Chondrocyte (in vitro differentiated cells): Measurements from ENCODE around the gene MKKS. TPM values are rescaled to one million over a fixed set of nuclear protein-coding genes. Genes with fewer than 3 reads are reported as not detected.

Experiments
- DNase-seq: peaks from one replicate; pipeline ENCODE4 v3.0.0; 2021; ENCODE audit warnings: mixed read lengths, low spot score
- H3K27ac Mint-ChIP-seq: one replicate; pipeline ENCODE4 v1.8.0; 2021; ENCODE audit warnings: mild to moderate bottlenecking, moderate library complexity, mixed read lengths; ENCODE audit not compliant: unreplicated experiment
- H3K27me3 Mint-ChIP-seq: 2 replicates; pipeline ENCODE4 v1.8.0; 2021; ENCODE audit warnings: low read depth, mixed read lengths
- H3K36me3 Mint-ChIP-seq: 2 replicates; pipeline ENCODE4 v1.8.0; 2021; ENCODE audit warnings: low read depth, mixed read lengths
- H3K4me1 Mint-ChIP-seq: 2 replicates; pipeline ENCODE4 v1.8.0; 2021; ENCODE audit warnings: low read depth, mild to moderate bottlenecking, mixed read lengths
- H3K4me3 Mint-ChIP-seq: one replicate; pipeline ENCODE4 v1.8.0; 2021; ENCODE audit warnings: mild to moderate bottlenecking, moderate library complexity, mixed read lengths; ENCODE audit not compliant: unreplicated experiment
- H3K9me3 Mint-ChIP-seq: 2 replicates; pipeline ENCODE4 v1.8.0; 2021; ENCODE audit warnings: low read depth, mixed read lengths
- total RNA-seq: library from RNA; stranded (reverse); gene quantifications from 3 replicates; pipeline ENCODE4 v1.2.1, GENCODE V29; 2021
- TF ChIP-seq, protein P1 (sequence below): fragments of 200-600 bp; sonication (generic); IDR thresholded peaks from 2 replicates; pipeline ENCODE4 v1.5.0; 2021; ENCODE audit warnings: antibody characterized with exemption, mild to moderate bottlenecking, moderate library complexity

Gene MKKS
- total RNA-seq, 1 donor from 2014 or later = 12.6 TPM

DNA sequence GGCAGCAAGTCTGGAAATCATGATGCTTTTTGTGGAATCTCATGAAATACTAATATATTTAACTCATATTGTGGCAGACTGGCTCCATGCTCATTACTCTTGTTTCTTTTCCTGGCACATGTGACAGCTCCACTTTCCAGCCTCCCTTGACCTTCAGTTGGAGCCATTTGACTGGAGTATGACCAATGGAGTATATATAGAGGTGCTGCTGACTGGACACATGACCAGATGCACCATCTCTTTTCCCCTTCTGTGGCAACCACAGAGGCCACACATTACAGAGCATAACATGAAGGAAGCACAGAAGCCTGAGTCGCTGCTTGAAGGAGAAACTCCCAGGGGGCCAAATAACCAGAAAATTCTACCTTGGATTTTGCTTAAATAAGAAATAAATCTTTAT, 77.4 kb downstream of the MKKS start:
- TF ChIP-seq, protein P1, sequence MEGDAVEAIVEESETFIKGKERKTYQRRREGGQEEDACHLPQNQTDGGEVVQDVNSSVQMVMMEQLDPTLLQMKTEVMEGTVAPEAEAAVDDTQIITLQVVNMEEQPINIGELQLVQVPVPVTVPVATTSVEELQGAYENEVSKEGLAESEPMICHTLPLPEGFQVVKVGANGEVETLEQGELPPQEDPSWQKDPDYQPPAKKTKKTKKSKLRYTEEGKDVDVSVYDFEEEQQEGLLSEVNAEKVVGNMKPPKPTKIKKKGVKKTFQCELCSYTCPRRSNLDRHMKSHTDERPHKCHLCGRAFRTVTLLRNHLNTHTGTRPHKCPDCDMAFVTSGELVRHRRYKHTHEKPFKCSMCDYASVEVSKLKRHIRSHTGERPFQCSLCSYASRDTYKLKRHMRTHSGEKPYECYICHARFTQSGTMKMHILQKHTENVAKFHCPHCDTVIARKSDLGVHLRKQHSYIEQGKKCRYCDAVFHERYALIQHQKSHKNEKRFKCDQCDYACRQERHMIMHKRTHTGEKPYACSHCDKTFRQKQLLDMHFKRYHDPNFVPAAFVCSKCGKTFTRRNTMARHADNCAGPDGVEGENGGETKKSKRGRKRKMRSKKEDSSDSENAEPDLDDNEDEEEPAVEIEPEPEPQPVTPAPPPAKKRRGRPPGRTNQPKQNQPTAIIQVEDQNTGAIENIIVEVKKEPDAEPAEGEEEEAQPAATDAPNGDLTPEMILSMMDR = no peak
- Mint-ChIP-seq H3K9me3 (no peaks in the 10 kb centered on the region), H3K36me3 (no peaks in the 10 kb centered on the region), H3K4me3 (no peak overlapping the region), H3K27ac (no peak overlapping the region), H3K4me1 (peaks cover 23% of the 10 kb centered on the region), H3K27me3 (no peaks in the 10 kb centered on the region)
- DNase-seq = no peak

DNA sequence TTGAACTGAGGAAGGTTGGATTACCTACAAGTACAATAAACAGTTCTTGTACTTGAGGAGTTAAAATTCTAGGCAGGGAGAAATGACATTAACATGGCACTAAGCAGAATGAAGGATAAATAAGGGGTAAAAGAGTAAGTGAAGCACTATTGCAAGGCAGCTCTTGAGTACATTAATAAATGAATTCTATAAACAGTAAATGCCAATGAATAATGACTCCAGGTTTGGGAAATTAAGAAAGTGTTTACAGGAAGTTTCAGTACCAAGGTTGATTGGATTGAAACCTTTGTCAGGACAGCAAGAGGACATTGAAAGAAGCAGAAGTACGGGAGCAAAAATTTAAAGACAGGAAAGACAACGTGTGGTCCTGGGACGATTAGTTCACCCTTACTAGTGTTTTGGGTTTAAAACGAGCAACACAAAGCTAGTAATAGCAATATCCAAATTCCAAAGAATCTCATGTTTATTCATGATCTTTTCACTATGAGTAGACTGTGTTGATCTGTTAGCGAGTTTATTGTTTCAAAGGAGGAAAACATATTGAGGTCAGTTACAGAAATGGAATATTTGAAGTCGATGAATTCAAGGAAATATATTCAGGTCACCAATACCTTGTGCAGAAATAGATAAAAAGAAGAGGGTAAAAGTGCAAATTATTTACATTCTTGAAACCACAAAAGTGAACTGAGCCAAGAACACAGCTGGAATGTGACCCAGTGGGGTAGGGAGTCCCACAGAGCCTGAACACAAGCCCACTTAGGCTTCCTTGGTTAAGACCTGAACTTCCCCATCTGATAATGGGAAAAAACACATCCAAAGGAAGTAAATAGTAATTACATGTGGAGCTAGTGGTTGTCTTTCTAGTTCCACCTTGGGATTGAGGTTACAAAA, 80.8 kb downstream of the MKKS start:
- no peak overlapping the region for H3K27ac Mint-ChIP-seq

More for the DNA sequence above, 80.8 kb downstream of the MKKS start:
- TF ChIP-seq, protein P1 = no peak
- peaks cover 26% of the 10 kb centered on the region for H3K4me1 Mint-ChIP-seq
- no peak for DNase-seq
- no peaks in the 10 kb centered on the region for H3K27me3 Mint-ChIP-seq
- no peaks in the 10 kb centered on the region for H3K9me3 Mint-ChIP-seq
- no peak overlapping the region for H3K4me3 Mint-ChIP-seq
- H3K36me3 Mint-ChIP-seq = no peaks in the 10 kb centered on the region

Other genes with a start within 250 kb of the MKKS start
- gene SNAP25, start 215.4 kb downstream of the MKKS start, total RNA-seq = 0.46 to 0.65 TPM (median 0.60 TPM) in 3 replicates
- 5.1 to 6.5 TPM (median 5.4 TPM) in 3 replicates for gene SLX4IP, start 1.1 kb upstream of the MKKS start, total RNA-seq
- gene JAG1, start 239.8 kb upstream of the MKKS start, total RNA-seq = 161 to 510 TPM (median 505 TPM) in 3 replicates